NCI-H345 treated with DMSO at 0.1 percent for 48 hours (cell line): ENCODE data around the gene CEND1.

Experiments used
- DNase-seq: peaks from one replicate; lab custom pipeline; 2025; ENCODE audit not compliant: unreplicated experiment; lab: John Stamatoyannopoulos, UW

CEND1 gene

DNA sequence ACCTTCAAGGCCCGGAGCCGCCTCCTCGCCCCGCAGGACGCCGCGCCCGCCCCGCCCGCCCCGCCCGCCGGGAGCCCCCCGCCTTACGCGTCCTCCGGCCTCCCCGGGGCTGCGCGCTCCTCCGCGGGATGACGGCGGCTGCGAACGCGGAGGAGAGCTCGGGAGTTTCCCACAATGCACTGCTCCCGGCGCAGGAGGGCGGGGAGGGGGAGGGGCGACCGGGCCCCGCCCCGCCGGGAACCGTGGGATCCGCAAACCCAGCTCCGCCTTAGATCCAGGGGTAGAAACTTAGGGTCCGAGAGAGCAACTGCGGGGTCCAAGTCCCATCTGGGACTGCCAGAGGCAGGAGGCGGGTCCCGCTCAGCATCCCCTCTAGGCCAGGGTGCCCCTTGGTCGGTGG, at the start of gene CEND1:
Gene CEND1 (minus strand): TSS at position 148 of the 400 bp plus-strand sequence. CDS start 1,514 bp downstream, outside the sequence.
- DNase-seq, result peak; percentile 29

DNA sequence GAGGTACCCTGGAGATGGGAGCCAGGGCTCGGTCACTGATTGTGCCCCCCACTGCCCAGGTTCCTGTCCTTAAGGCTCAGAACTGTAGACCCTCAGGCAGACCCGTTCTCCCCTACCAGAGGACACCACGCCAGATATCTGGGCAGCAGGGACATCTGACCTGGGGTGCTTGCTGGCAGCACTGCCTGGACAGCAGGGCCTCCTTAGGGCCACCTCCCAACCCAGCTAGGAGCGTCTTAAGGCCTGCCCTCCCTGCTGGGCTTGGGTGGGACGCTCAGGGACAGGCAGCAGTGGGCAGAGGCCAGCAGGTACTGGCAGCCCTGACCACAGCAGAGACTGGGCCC, 49.4 kb upstream of the CEND1 start:
- DNase-seq, result no peak

DNA sequence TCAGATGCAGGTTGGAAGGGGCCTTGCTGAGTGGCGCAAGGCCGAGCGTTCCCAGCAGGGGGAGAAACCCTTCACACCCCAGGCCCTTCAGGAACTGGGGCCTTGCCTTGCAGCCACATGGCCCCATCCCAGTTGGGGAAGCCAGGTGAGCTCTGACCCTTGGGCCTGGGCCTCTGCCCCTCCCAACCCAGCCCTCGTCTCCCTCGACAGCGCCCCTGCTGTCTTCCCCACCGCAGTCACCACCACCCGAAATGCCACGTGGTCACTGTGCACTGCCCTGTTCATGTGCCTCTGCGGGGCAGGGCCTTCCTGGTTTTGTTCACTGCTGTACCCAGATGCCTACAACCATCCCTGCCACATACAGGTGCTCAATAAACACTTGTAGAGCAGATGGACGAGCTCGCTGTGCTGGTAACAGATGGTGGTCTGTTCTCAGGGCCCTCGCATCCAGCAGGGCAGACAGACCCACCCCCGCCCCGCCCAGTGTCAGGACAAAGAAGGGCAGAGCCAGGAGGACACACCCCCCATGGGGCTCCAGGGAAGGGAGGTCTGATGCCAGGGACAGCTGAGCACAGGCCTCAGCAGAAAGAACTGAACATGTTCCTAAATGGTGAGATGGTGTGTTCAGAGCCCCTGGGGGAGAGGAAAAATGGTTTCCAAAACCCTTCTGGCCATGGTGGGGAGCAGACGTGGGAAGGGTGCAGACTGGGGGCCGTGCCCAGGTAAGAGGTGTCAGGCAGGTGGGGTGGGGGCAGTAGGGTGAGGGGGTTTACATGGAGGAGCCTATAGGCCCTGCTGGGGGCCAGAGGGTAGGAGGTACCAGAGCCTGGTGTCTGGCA, 48.8 kb upstream of the CEND1 start:
- no peak for DNase-seq

DNA sequence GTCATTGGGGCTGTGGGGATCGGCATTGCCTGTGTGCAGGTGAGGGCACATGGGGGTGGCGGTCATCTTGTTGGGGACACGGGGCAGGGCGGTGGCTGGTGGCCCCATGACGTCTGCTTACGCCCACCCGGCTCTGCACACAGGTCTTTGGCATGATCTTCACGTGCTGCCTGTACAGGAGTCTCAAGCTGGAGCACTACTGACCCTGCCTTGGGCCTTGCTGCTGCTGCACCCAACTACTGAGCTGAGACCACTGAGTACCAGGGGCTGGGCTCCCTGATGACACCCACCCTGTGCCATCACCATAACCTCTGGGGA, 48.1 kb upstream of the CEND1 start:
- no peak for DNase-seq

DNA sequence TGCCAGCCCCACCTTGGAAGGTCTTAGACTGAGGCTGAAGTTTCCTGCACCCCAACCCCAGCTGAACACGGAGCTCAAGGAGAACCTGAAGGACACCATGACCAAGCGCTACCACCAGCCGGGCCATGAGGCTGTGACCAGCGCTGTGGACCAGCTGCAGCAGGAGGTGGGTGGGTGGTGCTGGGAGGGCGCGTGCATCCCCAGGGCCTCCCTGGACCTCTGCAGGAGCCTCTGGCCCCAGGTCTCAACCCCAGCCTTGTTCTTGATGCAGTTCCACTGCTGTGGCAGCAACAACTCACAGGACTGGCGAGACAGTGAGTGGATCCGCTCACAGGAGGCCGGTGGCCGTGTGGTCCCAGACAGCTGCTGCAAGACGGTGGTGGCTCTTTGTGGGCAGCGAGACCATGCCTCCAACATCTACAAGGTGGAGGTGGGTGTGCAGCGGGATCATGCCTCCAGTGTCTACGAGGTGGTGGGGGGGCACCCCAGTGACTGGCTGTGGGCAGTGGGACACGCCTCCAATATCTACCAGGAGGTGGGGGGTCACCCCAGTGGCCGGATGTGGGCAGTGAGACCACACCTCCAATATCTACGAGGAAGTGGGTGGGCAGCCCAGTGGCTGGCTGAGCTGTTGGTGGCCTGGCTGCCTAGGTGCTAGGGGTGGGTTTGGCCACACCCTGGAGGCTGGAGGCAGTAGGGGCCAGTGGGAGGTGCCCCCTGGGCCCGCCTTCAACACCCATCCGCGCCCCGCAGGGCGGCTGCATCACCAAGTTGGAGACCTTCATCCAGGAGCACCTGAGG, 47.5 kb upstream of the CEND1 start:
- no peak for DNase-seq

DNA sequence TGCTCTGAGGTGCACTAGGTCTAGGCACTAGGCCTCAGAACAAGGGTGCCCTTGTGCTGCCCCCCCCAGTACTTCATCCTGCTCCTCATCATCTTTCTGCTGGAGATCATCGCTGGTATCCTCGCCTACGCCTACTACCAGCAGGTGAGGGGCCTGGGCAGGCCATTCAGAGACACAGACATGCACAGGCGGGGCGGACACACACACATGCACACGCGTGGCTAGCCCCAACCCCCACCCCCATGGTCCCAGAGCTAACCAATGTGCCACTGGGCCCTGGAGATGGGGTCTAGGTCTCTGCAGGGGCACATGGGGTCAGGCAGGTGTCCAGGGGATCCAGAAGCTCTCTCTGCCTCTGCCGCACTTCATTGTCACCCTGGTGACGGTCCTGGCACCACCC, 46.8 kb upstream of the CEND1 start:
- DNase-seq, result no peak

DNA sequence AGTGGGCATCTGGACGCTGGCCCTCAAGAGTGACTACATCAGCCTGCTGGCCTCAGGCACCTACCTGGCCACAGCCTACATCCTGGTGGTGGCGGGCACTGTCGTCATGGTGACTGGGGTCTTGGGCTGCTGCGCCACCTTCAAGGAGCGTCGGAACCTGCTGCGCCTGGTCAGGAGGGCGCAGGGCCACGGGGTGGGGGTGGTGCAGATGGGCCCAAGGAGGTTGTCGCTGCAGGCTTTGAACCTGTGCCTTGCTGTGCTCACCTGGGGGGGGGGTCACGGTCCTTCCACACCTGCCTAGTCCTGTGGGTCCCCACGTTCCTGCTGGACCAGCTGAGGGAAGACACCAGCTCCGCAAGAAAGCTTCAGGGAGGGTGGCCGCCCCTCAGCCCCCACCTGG, 46.4 kb upstream of the CEND1 start:
- no peak for DNase-seq

DNA sequence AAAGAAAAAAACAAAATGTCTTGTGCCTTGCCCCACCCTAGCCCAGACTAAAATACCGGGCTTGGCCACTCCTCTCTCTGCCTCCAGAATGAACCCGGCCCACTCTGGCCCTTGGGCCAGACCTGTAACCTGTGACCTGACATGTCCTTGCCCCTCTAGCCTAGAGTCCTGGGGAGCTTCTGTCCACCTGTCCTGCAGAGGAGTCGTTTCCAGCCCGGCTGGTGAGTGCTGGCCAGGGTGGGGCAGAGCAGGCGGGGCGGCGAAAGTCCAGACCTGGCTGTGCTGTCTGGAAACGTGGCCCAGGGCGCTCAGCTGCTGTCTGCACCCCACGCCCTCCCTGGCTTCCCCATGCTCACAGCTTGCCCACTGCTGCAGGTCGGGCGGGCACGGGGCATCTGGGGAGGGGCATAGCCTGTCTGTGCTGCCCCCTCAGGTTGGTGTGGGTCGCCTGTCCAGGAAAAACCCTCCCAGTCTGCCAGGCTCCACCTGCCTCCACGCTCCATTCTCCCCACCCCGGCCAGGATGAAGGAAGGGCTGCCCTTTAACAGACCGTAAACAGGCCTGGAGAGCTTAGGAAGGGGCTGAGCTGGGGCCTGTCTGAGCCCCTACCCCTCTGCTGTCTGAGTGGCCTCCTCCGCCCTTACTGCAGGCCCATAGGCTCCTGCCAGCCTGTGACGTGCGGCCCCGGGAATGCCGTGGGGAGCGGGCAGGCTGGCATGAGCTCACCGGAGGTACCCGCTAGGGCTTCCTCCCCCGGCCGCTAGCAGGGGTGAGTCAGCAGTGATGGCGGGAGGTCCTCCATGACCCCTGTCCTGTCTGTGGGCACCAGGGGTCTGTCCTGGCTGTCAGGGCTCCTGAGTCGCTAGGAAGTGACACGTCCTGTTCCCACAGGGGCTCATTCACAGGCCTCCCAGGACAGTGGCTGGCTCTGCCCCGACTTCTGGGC, 44.8 kb upstream of the CEND1 start:
- DNase-seq, result no peak

DNA sequence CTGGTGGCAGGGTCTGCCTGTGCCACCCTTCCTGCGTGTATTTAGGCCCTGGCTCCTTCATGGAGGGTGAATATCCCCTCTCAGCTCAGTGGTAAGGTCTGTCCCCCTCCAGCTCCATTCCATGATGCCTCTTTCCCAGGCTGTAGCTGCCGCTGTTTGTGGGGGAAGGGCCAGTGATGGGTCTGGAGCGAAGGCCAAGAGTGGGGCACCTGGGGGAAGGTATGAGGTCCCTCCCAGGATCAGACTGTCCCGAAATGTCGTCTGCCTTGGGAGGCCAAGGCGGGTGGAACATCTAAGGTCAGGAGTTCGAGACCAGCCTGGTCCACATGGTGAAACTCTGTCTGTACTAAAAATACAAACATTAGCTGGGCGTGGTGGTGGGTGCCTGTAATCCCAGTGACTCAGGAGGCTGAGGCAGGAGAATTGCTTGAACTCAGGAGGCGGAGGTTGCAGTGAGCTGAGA, 44.0 kb upstream of the CEND1 start:
- no peak for DNase-seq

DNA sequence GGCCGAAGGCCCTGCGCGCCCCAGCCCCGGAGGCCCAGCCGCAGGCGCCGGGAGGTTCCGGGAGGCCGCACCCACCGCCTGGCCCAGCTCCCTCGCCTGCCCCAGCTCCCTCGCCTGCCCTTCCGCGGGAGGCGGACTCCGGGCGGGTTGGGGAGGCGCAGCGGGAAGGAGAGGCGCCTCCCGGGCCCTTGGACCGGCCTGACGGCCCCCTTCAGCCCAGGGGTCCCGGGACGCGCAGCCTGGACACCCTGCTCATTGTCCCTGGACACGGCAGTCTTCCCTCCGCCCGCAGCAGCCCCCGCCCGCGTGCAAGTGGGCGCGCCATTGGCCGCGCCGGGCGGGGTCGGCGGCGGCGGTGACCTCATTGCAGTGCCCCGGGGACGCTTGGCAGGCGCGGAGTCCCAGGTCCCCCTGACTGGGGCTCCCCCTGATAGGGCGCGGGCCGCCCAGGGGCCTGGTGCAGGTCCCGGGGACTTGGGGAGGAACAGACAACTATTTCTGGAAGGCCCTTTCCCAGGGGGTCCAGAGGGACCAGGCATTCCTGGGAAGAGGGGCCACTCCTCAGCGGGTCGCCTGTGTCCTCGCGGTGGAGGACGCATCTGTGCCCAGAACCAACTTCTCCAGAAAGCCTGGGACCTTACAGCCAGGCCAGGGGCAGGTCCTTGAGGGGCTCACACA, 43.4 kb upstream of the CEND1 start:
- DNase-seq, result no peak

DNA sequence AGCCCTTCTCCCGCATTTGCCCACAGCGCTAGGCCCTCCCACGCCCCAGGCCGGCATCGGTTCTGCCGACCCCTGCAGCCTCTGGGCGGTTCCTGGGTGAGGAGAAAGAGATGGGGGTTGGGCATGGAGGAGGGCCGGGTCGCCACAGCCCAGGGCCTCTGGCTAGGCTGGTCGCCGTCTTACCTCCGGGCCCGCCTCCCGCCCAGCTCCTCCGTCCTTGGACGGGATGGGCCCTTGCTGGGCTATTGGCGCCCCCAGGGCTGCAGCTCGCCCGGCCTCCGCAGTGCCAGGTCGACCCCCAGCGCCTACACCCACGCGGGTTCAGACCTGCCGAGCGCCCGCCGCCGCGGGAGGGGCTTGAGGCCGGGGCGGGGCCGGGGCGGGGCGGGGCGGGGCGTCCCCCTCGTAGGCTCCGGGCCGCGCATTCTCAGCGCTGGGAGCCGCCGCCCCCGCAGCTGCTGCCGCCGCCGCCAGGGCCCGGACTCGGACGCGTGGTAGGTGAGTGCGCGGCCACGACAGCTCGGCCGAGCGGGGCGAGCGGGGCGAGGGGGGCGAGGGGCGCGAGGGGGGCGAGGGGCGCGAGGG, 42.7 kb upstream of the CEND1 start, which contains the start of gene CD151:
Gene CD151 (plus strand): TSS at position 424 of the 585 bp plus-strand sequence. CDS start 3,118 bp downstream, outside the sequence.
- DNase-seq, result peak; percentile 31

DNA sequence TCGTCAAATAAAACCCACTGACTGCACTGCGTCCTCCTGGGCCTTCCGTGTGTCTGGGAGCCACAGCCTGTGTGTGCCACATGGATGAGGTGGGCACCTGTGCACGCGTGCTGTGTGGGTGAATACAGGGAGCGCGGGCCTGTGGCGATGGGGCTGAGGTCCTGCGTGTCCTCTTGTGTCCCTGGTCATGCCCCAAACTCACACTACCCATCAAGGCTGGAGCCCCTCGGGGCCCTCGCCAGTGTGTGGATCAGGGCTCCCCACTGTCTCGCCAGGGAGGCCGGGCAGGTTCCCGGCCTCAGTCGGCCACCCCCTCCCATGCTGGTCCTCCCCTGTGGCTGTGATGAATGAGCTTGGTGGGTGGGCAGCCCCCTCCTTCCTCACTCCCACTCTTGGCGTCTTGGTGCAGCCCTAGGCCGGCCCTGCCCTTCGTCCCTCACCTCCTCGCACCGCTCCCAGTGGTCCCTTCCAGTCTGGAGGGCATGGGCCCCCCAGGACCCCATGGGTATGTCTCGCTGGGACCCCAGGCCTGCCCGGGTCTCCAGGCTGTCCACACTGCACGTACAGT, 42.2 kb upstream of the CEND1 start:
- DNase-seq, result no peak

DNA sequence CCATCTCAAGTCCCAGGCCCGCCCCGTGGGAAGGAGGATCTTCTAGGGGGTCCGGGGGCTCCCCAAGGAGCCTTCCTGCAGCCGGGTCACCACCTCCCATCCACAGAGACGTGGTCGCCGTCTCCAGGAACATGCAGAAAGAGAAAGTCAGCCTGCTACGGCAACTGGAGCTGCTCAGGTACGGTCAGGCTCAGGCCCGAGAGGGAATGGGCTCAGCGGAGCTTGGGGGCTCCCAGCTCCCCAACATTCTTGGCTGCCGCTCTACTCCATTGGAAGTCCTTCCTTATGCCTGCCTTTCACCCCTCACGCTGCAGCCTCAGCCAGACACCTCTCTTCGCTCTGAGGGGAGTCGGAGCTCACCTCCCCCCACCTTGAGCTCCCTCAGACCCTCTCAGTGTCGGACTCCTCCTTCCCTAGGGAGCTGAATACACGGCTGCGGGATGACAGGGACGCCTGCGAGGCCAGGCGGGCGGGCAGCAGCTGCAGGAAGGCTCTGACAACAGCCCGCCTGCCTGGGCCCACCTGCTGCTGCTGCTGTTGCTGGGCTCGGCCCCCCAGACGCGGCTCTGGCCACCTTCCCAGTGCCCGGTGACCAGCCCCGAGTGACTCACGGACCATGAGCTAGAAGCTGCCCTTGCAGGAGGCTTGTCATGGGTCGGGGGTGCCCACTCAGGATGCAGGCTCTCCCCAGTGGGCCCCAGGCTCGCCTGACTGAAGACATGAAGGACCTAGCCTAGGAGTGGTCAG, 41.4 kb upstream of the CEND1 start:
- DNase-seq, result no peak

DNA sequence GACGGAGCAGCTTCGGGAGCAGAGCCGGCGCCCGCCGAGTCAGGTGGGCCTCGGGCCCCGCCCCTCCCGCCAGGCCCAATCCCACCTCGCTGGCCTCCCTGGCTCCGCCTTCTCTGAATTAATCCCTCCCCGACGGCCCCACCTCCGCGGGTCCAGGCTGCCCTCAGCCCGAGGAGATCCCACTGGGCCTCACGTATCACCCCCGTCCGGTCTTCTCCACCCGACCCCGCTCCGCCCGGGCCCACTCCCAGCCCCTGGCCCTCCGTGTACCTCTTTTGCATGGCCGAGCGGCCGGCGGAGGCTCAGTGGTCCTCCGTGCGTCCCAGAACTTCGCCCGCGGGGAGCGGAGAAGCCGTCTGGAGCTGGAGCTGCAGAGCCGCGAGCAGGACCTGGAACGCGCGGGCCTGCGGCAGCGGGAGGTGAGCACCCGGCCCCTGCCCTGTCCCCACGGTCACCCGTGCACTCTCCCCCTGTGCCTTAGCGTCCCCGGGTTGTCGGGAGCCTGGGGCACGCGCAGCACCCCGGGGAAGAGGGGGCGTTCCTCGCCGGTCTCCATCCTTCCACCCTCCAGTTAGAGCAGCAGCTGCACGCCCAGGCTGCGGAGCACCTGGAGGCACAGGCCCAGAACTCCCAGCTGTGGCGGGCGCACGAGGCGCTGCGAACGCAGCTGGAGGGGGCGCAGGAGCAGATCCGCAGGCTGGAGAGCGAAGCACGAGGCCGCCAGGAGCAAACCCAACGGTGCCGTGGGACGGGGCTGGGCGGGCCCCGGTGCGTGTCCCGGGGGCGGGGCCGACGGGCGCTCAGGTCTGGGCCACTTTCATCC, 40.6 kb upstream of the CEND1 start:
- peak; percentile 78 for DNase-seq

DNA sequence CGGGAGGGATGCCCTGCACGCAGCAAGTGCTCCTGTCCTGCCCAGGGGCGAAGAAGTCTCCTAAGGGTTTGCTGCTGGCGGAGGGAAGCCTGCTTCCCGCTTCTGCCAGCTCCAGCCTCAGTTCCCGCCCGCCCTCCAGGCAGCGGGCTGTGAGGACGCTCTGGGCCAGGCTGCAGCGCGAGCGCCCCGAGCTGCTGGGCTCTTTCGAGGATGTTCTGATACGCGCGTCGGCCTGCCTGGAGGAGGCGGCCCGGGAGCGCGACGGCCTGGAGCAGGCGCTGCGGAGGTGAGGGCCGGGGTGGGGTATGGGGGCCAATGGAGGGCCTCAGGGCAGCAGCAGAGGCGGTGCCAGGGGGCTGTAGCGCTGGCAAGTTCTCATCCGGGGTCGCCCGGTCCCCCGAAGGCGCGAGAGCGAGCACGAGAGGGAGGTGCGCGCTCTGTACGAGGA, 40.0 kb upstream of the CEND1 start:
- no peak for DNase-seq

DNA sequence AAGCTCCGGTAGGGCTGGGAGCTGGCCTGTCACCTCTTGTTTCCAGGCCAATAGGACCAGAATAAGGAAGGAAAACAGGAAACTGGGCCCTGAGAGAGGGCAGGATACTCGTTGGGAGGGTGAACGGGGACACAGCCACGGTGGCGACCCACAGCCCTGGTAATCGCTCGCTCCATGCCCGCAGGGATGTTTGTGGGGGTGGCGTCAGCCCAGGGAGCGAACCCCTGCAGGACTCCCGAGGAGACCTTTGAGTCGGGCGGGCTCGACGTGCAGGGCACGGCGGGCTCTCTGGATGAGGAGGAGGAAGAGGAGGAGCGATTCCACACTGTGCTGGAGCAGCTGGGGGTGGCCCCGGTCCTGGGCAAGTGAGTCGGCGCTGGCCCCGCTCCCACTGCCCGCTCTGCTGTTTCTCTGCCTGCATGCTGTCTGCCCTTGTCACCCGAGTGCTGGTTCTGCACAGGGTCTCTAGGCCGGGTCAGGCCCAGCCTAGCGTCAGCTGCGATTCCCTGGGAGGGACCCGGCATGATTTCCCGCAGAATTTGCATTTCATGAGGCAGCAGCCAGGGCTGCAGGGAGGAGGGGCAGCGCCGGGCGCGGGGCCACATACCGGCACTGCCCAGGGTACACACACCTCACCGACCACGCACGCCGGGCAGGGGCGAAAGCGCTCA, 39.4 kb upstream of the CEND1 start:
- no peak for DNase-seq

DNA sequence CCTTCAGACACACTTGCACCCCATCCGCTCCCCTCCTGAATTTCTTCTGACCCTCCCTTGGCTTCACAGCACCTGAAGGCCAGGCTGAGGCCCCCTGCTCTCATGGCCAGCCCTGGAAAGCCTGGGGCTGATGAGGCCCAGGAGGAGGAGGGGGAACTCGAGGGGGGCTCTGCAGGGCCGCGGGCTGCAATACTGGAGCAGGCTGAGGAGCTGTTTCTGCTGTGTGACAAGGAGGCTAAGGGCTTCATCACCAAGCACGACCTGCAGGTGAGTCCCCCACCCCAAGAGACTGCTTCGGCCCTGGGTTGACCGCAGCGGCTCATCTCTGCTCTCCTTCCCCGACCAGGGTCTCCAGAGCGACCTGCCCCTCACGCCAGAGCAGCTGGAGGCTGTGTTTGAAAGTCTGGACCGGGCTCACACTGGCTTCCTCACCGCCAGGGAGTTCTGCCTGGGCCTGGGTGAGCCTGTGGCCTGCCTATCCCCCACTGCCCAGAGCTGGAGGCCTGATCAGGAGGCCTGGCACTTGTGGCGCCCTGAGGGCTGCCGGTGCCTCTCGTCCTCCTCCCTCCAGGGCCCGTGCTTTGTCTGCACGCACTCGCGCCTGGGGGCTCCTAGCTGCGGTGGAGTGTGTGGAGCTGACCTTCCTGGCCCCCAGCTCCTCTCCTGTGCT, 38.8 kb upstream of the CEND1 start:
- no peak for DNase-seq
